Mesodermal cell (in vitro differentiated cells): ENCODE results near the gene GIMAP5. TPM values are rescaled to one million over a fixed set of nuclear protein-coding genes. Genes with fewer than 3 reads are reported as not detected.

Experiments
- H3K27ac ChIP-seq: 2 replicates; pipeline ENCODE4 v1.7.0; 2013; ENCODE audit warnings: mild to moderate bottlenecking, low read depth, low read length, moderate library complexity; ENCODE audit not compliant: severe bottlenecking
- H3K36me3 ChIP-seq: 2 replicates; pipeline ENCODE4 v1.7.1; 2013; ENCODE audit warnings: mild to moderate bottlenecking, low read length, moderate library complexity; ENCODE audit not compliant: control insufficient read depth, insufficient read depth
- H3K4me1 ChIP-seq: one replicate; pipeline ENCODE4 v1.7.1; 2013; ENCODE audit warnings: mild to moderate bottlenecking, low read length; ENCODE audit not compliant: insufficient read depth, control insufficient read depth, poor library complexity, severe bottlenecking
- H3K4me3 ChIP-seq: 2 replicates; pipeline ENCODE4 v1.7.0; 2013; ENCODE audit warnings: low read length, control low read depth, mild to moderate bottlenecking; ENCODE audit not compliant: insufficient read depth, poor library complexity, severe bottlenecking; ENCODE audit errors: extremely low read depth
- H3K9me3 ChIP-seq: 2 replicates; pipeline ENCODE4 v1.7.1; 2013; ENCODE audit warnings: mild to moderate bottlenecking, low read length, moderate library complexity; ENCODE audit not compliant: control insufficient read depth
- WGBS, 2 experiments: methylation state at CpG; one replicate each; pipeline ENCODE4 v1.1.5; 2013; ENCODE audit warnings: missing lambda C conversion rate in 2 of 2; ENCODE audit not compliant: insufficient coverage in 2 of 2; 5-methylcytosine and 5-hydroxymethylcytosine counted together
- polyA plus RNA-seq, 2 experiments: library from polyadenylated mRNA; stranded (reverse); fragments of 50-300 nt; gene quantifications; one replicate each; pipeline ENCODE4 v1.2.3, GENCODE V29; 2013

The GIMAP5 gene
- 1.3 TPM for polyA plus RNA-seq (2013, experiment 1 of 2)
- polyA plus RNA-seq (2013, experiment 2 of 2) = 1.2 TPM

DNA sequence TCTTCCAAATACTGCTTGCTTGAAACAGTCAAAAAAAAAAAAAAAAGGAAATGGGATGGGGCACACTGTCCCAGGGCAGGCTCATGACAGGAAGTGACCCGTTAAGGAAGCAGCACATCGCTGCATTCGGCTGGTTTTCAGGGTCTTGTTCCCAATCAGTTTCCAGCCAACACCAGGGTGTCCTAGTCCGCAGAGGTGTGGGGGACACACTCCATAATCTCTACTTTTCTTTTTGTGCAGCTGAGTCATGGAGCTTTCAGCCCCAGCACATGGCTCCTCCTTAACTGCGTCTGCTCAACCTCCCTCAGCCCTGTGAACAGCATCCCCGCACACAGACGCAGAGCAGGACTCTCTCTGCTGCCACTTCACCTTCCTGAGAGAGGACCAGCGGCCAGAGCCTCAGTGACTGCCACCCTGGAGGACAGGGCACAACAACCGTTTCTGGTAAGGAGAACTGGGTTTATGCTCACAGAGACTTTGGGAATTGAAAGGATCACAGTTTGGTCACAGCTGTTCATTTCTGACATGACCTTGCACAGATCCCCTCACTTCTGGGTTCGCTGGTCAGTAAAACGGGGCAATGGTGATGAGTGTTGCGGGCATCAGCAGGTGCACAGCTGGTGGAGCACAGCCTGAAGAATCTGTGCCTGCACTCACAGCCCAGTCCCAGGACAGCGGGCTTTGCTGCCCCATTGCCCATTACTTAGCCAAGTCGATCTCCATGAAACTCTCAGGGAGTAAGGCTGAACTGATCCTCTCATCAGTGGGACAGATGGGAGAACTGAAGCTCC, at the start of gene GIMAP5:
GIMAP5 (plus strand) TSS at position 154 of the 791 bp plus-strand sequence. CDS start 3,467 bp downstream, outside the sequence.
- 50 to 51% methylated on average over 13 to 14 of the region's 14 CpGs for WGBS, 2 experiments
- no peak within 1 kb of the TSS for H3K4me3 ChIP-seq
- no peaks in the 10 kb centered on the region for H3K9me3 ChIP-seq
- H3K27ac ChIP-seq = no peak within 1 kb of the TSS
- H3K4me1 ChIP-seq = no peaks in the 10 kb centered on the region
- no peaks in the 10 kb centered on the region for H3K36me3 ChIP-seq

- 88 to 100% methylated on average over 3 to 5 of the region's 6 CpGs for WGBS, 2 experiments
- no peaks in the 10 kb centered on the region for H3K4me1 ChIP-seq
Observed at GRCh38 chr7:150688630-150689029, 48.6 kb upstream of the GIMAP5 start.

GRCh38 chr7:150695654-150696053, 41.6 kb upstream of the GIMAP5 start:
- Histone ChIP-seq H3K36me3 (no peaks in the 10 kb centered on the region), H3K9me3 (no peaks in the 10 kb centered on the region), H3K4me3 (no peak overlapping the region), H3K27ac (no peak overlapping the region), H3K4me1 (no peaks in the 10 kb centered on the region)
- WGBS, 2 experiments = no CpG with 5 or more reads among the region's 2 CpGs

More at GRCh38 chr7:150688630-150689029, 48.6 kb upstream of the GIMAP5 start:
- Histone ChIP-seq H3K27ac (no peak overlapping the region), H3K9me3 (no peaks in the 10 kb centered on the region), H3K4me3 (no peak overlapping the region), H3K36me3 (no peaks in the 10 kb centered on the region)

DNA sequence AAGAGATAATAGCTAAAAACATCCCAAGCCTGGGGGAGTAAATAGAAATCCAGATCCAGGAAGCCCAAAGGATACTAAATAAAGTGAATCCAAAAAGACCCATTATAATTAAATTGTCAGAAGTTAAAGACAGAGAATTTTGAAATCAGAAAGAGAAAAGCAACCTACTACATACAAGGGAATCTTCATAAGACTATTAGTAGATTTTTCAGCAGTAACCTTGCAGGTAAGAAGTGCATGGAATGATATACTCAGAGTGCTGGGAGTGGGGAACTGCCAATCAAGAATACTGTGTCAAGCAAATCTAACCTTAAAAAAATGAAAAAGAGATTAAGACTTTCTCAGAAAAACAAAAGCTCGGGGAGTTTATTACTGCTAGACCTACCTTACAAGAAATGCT, 34.0 kb upstream of the GIMAP5 start:
- Histone ChIP-seq H3K9me3 (peaks cover 4% of the 10 kb centered on the region), H3K4me1 (no peaks in the 10 kb centered on the region), H3K36me3 (no peaks in the 10 kb centered on the region), H3K4me3 (no peak overlapping the region), H3K27ac (no peak overlapping the region)
- no CpG with 5 or more reads among the region's 1 CpG for WGBS, 2 experiments

DNA sequence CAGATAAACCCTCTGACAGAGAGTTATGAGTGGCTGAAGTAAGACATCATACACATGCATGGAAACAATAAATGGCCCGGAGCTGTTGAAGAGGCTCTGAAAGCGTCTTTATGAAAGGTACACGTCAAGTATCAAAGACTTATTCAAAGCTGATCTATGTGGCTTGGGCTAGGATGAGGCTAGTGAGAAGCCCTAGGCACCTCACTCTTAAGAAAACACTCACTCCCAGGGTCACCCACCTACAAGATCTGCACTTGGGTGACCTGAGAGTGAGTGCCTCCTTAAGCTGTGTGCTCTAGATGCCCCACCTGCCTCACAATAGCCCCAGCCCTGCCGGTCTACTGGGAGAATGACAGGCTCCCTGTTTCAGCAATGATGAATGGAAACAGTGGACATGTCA, 21.9 kb upstream of the GIMAP5 start:
- H3K4me1 ChIP-seq = no peaks in the 10 kb centered on the region
- H3K27ac ChIP-seq = no peak overlapping the region
- H3K36me3 ChIP-seq = no peaks in the 10 kb centered on the region
- 81% methylated on average over 3 of the region's 4 CpGs; no CpG with 5 or more reads in 1 of the 2 experiments for WGBS, 2 experiments
- H3K9me3 ChIP-seq = no peaks in the 10 kb centered on the region
- no peak overlapping the region for H3K4me3 ChIP-seq

GRCh38 chr7:150715738-150716137, 21.5 kb upstream of the GIMAP5 start:
- H3K9me3 ChIP-seq = no peaks in the 10 kb centered on the region
- WGBS, 2 experiments = no CpG with 5 or more reads among the region's 4 CpGs
- H3K4me3 ChIP-seq = no peak overlapping the region
- no peak overlapping the region for H3K27ac ChIP-seq
- H3K36me3 ChIP-seq = no peaks in the 10 kb centered on the region
- H3K4me1 ChIP-seq = no peaks in the 10 kb centered on the region

DNA sequence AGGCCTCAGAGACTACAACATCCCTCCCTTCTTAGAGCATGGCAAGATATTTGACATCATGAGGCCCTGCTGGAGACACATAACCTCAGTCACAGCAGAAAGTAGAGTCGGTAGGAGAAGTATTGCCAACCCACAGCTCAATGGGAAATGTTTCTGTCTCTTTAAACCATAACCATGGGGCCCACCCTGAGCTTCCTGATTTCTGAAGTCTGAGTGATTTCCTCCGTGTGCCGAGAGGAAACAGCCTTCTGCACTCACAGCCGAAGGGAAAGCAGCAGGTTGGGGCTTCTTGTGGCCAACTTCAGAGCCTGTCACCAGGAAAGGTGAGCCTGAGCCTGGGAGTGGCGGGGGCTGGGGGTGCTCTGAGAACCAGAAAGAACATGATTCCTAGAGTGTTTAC, 20.9 kb upstream of the GIMAP5 start, which contains the start of gene GIMAP1:
GIMAP1 (plus strand) TSS at position 246 of the 400 bp plus-strand sequence. CDS start 2,435 bp downstream, outside the sequence.
- H3K9me3 ChIP-seq = no peaks in the 10 kb centered on the region

GRCh38 chr7:150716939-150717338, 20.3 kb upstream of the GIMAP5 start:
- 82 to 85% methylated on average over 3 to 4 of the region's 4 CpGs for WGBS, 2 experiments
- Histone ChIP-seq H3K9me3 (no peaks in the 10 kb centered on the region), H3K27ac (no peak overlapping the region)

More for the DNA sequence above, 20.9 kb upstream of the GIMAP5 start, which contains the start of gene GIMAP1:
- Histone ChIP-seq H3K4me3 (no peak within 1 kb of the TSS), H3K36me3 (no peaks in the 10 kb centered on the region), H3K27ac (no peak within 1 kb of the TSS), H3K4me1 (no peaks in the 10 kb centered on the region)
- WGBS, 2 experiments = 78 to 79% methylated on average over 5 of the region's 5 CpGs

GRCh38 chr7:150717814-150718420, 19.3 kb upstream of the GIMAP5 start:
- H3K27ac ChIP-seq = no peak overlapping the region
- H3K9me3 ChIP-seq = no peaks in the 10 kb centered on the region
- H3K4me3 ChIP-seq = no peak overlapping the region
- 75 to 83% methylated on average over 3 of the region's 4 CpGs for WGBS, 2 experiments
- no peaks in the 10 kb centered on the region for H3K36me3 ChIP-seq
- no peaks in the 10 kb centered on the region for H3K4me1 ChIP-seq

More at GRCh38 chr7:150716939-150717338, 20.3 kb upstream of the GIMAP5 start:
- H3K4me3 ChIP-seq = no peak overlapping the region
- H3K4me1 ChIP-seq = no peaks in the 10 kb centered on the region
- H3K36me3 ChIP-seq = no peaks in the 10 kb centered on the region

- Histone ChIP-seq H3K4me3 (no peak overlapping the region), H3K36me3 (no peaks in the 10 kb centered on the region), H3K4me1 (no peaks in the 10 kb centered on the region), H3K9me3 (no peaks in the 10 kb centered on the region), H3K27ac (no peak overlapping the region)
- WGBS, 2 experiments = 56 to 80% methylated on average over 1 to 3 of the region's 4 CpGs
Observed at GRCh38 chr7:150719436-150719835, 17.8 kb upstream of the GIMAP5 start.
